CD4-positive, alpha-beta T cell (primary cell): Measurements from ENCODE around the gene MLEC. TPM values are rescaled to one million over a fixed set of nuclear protein-coding genes. Genes with fewer than 3 reads are reported as not detected.

Experiments used
- ATAC-seq: fragments of 200-7000 bp; cut with Tn5 transposase; one replicate; pipeline ENCODE4 v1.10.0; 2022; ENCODE audit warnings: mild to moderate bottlenecking; ENCODE audit not compliant: poor library complexity
- CTCF ChIA-PET: fragments of 350-600 bp; sonication (Branson Sonifier 250); formaldehyde crosslinking; loops from one replicate; lab custom pipeline; 2021; ENCODE audit warnings: antibody characterized with exemption, inconsistent platforms; lab: Charles Lee
- POLR2A ChIA-PET: fragments of 350-600 bp; sonication (Branson Sonifier 250); formaldehyde crosslinking; loops from one replicate; lab custom pipeline; 2021; ENCODE audit warnings: antibody characterized with exemption, inconsistent platforms; lab: Charles Lee
- DNase-seq, 14 experiments: peaks; one replicate each; pipeline ENCODE4 v3.0.0-alpha.2; 2013 to 2020; ENCODE audit warnings: mixed read lengths in 2 of 14
- H3K27ac ChIP-seq, 2 donors: one replicate each; pipeline versions ENCODE4 v1.5.1 to v1.7.0; 2013; ENCODE audit warnings: low read length in 2 of 2, low read depth in 1 of 2, mild to moderate bottlenecking in 1 of 2
- H3K27me3 ChIP-seq, 2 experiments: 1 replicate in 1 of 2; 2 replicates in 1 of 2; pipeline versions ENCODE4 v1.6.1 to v1.7.0; 2013; ENCODE audit warnings: low read length in 2 of 2, control low read depth in 1 of 2, mild to moderate bottlenecking in 1 of 2, moderate library complexity in 1 of 2; ENCODE audit not compliant: insufficient read depth in 2 of 2, control insufficient read depth in 1 of 2
- H3K36me3 ChIP-seq: one replicate; pipeline ENCODE4 v1.6.1; 2013; ENCODE audit warnings: low read length, control low read depth; ENCODE audit not compliant: insufficient read depth
- H3K4me1 ChIP-seq: one replicate; pipeline ENCODE4 v1.6.1; 2013; ENCODE audit warnings: low read length, control low read depth; ENCODE audit not compliant: insufficient read depth
- H3K4me3 ChIP-seq: one replicate; pipeline ENCODE4 v1.5.1; 2013; ENCODE audit warnings: mild to moderate bottlenecking, low read length, moderate library complexity
- H3K9me3 ChIP-seq, 2 experiments: 1 replicate in 1 of 2; 2 replicates in 1 of 2; pipeline versions ENCODE4 v1.6.1 to v1.7.0; 2013; ENCODE audit warnings: low read length in 2 of 2, mild to moderate bottlenecking in 2 of 2, control low read depth in 1 of 2, moderate library complexity in 1 of 2; ENCODE audit not compliant: control insufficient read depth in 1 of 2, insufficient read depth in 1 of 2
- H3K27ac Mint-ChIP-seq: one replicate; pipeline ENCODE4 v1.8.0; 2020; ENCODE audit warnings: mixed read lengths
- H3K27me3 Mint-ChIP-seq: one replicate; pipeline ENCODE4 v1.8.0; 2021; ENCODE audit warnings: mixed read lengths
- H3K36me3 Mint-ChIP-seq: one replicate; pipeline ENCODE4 v1.8.0; 2021; ENCODE audit warnings: low read depth, mixed read lengths
- H3K4me1 Mint-ChIP-seq: one replicate; pipeline ENCODE4 v1.8.0; 2021; ENCODE audit warnings: low read depth, mixed read lengths
- H3K4me3 Mint-ChIP-seq: one replicate; pipeline ENCODE4 v1.8.0; 2020; ENCODE audit warnings: mild to moderate bottlenecking, mixed read lengths
- H3K9me3 Mint-ChIP-seq: one replicate; pipeline ENCODE4 v1.8.0; 2020; ENCODE audit warnings: mixed read lengths
- intact Hi-C, 2 experiments: fragments of 100-400 bp; cut with DNase I in 1 of 2; cut with micrococcal nuclease in 1 of 2; formaldehyde crosslinking; loops; one replicate each; pipeline versions ENCODE4 v1.15.1 to v1.9.0; 2023 to 2025; cut with DNase I, micrococcal nuclease
- total RNA-seq, 174 experiments: library from RNA in 2 of 174; stranded (reverse) in 2 of 174; gene quantifications; one replicate each; pipeline ENCODE4 v1.2.3 and lab custom pipeline; 2021 to 2026
- TF ChIP-seq, protein P1 (sequence below): fragments of 200-600 bp; IDR thresholded peaks from one replicate; pipeline ENCODE4 v1.8.0; 2022; ENCODE audit warnings: antibody characterized with exemption, mild to moderate bottlenecking

The MLEC gene
- total RNA-seq, 2 experiments from 2014 or later: 20.7 to 22.1 TPM

- no peaks in the 10 kb centered on the region for H3K4me1 ChIP-seq
- peaks cover 5% of the 10 kb centered on the region for H3K27me3 Mint-ChIP-seq
- H3K27ac Mint-ChIP-seq: no peak overlapping the region
- CTCF ChIA-PET: no interaction called here
- no peaks in the 10 kb centered on the region for H3K36me3 ChIP-seq
- no peaks in the 10 kb centered on the region for H3K9me3 Mint-ChIP-seq
- intact Hi-C loops: no loop called here
- no peaks in the 10 kb centered on the region for H3K36me3 Mint-ChIP-seq
- TF ChIP-seq, protein P1, sequence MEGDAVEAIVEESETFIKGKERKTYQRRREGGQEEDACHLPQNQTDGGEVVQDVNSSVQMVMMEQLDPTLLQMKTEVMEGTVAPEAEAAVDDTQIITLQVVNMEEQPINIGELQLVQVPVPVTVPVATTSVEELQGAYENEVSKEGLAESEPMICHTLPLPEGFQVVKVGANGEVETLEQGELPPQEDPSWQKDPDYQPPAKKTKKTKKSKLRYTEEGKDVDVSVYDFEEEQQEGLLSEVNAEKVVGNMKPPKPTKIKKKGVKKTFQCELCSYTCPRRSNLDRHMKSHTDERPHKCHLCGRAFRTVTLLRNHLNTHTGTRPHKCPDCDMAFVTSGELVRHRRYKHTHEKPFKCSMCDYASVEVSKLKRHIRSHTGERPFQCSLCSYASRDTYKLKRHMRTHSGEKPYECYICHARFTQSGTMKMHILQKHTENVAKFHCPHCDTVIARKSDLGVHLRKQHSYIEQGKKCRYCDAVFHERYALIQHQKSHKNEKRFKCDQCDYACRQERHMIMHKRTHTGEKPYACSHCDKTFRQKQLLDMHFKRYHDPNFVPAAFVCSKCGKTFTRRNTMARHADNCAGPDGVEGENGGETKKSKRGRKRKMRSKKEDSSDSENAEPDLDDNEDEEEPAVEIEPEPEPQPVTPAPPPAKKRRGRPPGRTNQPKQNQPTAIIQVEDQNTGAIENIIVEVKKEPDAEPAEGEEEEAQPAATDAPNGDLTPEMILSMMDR: no peak
- no peak overlapping the region for H3K4me3 ChIP-seq
- no peaks in the 10 kb centered on the region for H3K4me1 Mint-ChIP-seq
- POLR2A ChIA-PET: no interaction called here
- H3K27ac ChIP-seq: no peak overlapping the region
- H3K4me3 Mint-ChIP-seq: no peak overlapping the region
- H3K9me3 ChIP-seq: peaks cover 0 to 5% of the 10 kb centered on the region in 2 experiments
- H3K27me3 ChIP-seq: no peaks in the 10 kb centered on the region
- ATAC-seq: no peak
- DNase-seq: no peak
Measured at GRCh38 chr12:120749256-120749655, 62.3 kb downstream of the MLEC start.

GRCh38 chr12:120750806-120751205 lies 63.9 kb downstream of the MLEC start:
- no peak overlapping the region for H3K4me3 Mint-ChIP-seq
- no peaks in the 10 kb centered on the region for H3K27me3 ChIP-seq
- no peaks in the 10 kb centered on the region for H3K36me3 ChIP-seq
- no peak overlapping the region for H3K27ac ChIP-seq
- TF ChIP-seq, protein P1: no peak
- CTCF ChIA-PET: no interaction called here
- no peak for ATAC-seq
- H3K27me3 Mint-ChIP-seq: peaks cover 5% of the 10 kb centered on the region
- H3K9me3 ChIP-seq: peaks cover 12 to 13% of the 10 kb centered on the region in 2 experiments
- POLR2A ChIA-PET: no interaction called here
- H3K4me1 ChIP-seq: no peaks in the 10 kb centered on the region
- H3K4me3 ChIP-seq: no peak overlapping the region
- H3K27ac Mint-ChIP-seq: no peak overlapping the region
- intact Hi-C loops: no loop called here
- H3K4me1 Mint-ChIP-seq: no peaks in the 10 kb centered on the region
- H3K9me3 Mint-ChIP-seq: peaks cover 4% of the 10 kb centered on the region
- DNase-seq: no peak
- no peaks in the 10 kb centered on the region for H3K36me3 Mint-ChIP-seq

- H3K4me1 Mint-ChIP-seq: no peaks in the 10 kb centered on the region
- CTCF ChIA-PET: no interaction called here
- no peak overlapping the region for H3K4me3 ChIP-seq
- no peak overlapping the region for H3K27ac ChIP-seq
- H3K27me3 ChIP-seq: no peaks in the 10 kb centered on the region
- H3K36me3 Mint-ChIP-seq: no peaks in the 10 kb centered on the region
- peaks cover 12 to 14% of the 10 kb centered on the region in 2 experiments for H3K9me3 ChIP-seq
- peaks cover 5% of the 10 kb centered on the region for H3K27me3 Mint-ChIP-seq
- H3K36me3 ChIP-seq: no peaks in the 10 kb centered on the region
- DNase-seq (no peak), ATAC-seq (no peak)
- TF ChIP-seq, protein P1: no peak
- intact Hi-C loops: no loop called here
- no peak overlapping the region for H3K4me3 Mint-ChIP-seq
- no peak overlapping the region for H3K27ac Mint-ChIP-seq
- POLR2A ChIA-PET: no interaction called here
- peaks cover 4% of the 10 kb centered on the region for H3K9me3 Mint-ChIP-seq
- no peaks in the 10 kb centered on the region for H3K4me1 ChIP-seq
Measured at GRCh38 chr12:120751389-120751788, 64.4 kb downstream of the MLEC start.

Other genes with a start within 250 kb of the MLEC start
- gene COX6A1, start 249.0 kb upstream of the MLEC start, total RNA-seq: 100 to 1,000 TPM; 112 to 116 TPM
- gene TRIAP1, start 240.8 kb upstream of the MLEC start, total RNA-seq: 10 to 100 TPM; 33.0 to 34.3 TPM
- 10 to 100 TPM; 18.6 to 19.4 TPM for gene GATC, start 240.7 kb upstream of the MLEC start, total RNA-seq
- gene SRSF9, start 217.4 kb upstream of the MLEC start, total RNA-seq: 100 to 1,000 TPM; 124 TPM
- gene DYNLL1, start 191.0 kb upstream of the MLEC start, total RNA-seq: 10 to 100 TPM; 23.6 to 24.5 TPM
- gene COQ5, start 158.0 kb upstream of the MLEC start, total RNA-seq: 1 to 10 TPM; 6.9 to 7.1 TPM
- 100 to 1,000 TPM; 441 to 446 TPM for gene RNF10, start 152.8 kb upstream of the MLEC start, total RNA-seq
- 10 to 100 TPM; 17.9 to 22.0 TPM for gene POP5, start 105.7 kb upstream of the MLEC start, total RNA-seq
- under 1 TPM in 1 of 2 experiments, not detected in 1; 0.11 TPM for gene CABP1, start 46.5 kb upstream of the MLEC start, total RNA-seq
- gene UNC119B, start 23.3 kb downstream of the MLEC start, total RNA-seq: 10 to 100 TPM; 10.7 TPM
- 1 to 10 TPM; 8.9 to 9.2 TPM for gene ACADS, start 38.7 kb downstream of the MLEC start, total RNA-seq
- gene SPPL3, start 217.2 kb downstream of the MLEC start, total RNA-seq: 10 to 100 TPM; 38.3 to 43.4 TPM